GM13976 (cell line): ENCODE results near the gene ATXN1.
A peak's percentile ranks its signal among the peaks of the same experiment; 100 is the strongest.

Experiments
- DNase-seq: peaks from one replicate; pipeline ENCODE4 v3.0.0; 2012; ENCODE audit warnings: low spot score
- CTCF ChIP-seq: IDR thresholded peaks from 2 replicates; pipeline ENCODE4 v1.5.1; 2012; ENCODE audit warnings: borderline replicate concordance, mild to moderate bottlenecking; ENCODE audit not compliant: insufficient read depth; ENCODE audit errors: extremely low read depth, missing control alignments, control extremely low read depth
- in situ Hi-C: fragments of 300-500 bp; cut with MboI; formaldehyde crosslinking; loops from one replicate; pipeline ENCODE4 v1.12.0; 2022; ENCODE audit warnings: low sequenced_read_pairs, mixed read lengths, inconsistent platforms; ENCODE audit not compliant: unreplicated experiment

The ATXN1 gene

DNA sequence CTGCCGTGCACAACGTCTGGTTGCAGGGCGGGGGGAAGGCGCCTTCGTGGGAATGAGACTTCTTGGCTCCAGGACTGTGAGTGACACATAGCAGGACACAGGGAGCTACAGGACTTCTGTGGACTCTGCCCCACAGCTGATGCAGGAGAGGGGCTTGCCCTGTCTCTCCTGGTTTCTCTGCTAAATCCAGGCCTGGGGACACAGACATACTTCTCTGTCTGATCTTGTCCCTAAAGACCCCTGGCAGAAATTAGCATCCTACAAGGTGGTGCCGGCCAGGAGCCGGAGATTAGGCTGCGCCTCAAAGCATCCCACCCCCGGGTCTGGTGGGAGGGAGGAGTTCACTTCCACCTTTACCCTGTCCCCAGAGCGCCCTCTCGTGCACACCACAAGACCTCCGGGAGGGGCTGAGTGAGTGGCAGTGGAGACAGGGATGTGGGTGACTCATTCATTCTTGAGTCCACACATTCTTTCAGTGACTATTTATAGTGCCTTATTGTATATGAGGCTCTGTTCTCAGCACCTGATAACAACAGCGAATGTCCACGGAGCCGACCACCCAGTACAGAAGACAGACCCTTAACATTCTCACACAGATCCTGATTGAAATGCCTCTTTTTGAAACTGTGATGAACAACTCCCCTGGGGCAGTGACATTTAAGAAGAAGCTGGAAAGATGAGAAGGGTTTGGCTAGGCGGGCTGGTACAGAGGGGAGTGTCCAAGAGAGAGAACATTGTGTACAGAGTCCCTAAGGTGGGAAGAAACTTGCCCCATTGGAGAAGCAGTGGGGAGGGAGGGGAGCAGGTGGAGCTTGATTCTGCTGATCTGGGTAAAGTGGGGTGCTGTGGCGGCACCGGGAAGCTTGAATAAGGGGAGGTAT is 483.9 kb downstream of the ATXN1 start:
- in situ Hi-C loops = no loop called here
- peak; percentile 64 for DNase-seq
- TF ChIP-seq CTCF = no peak

- in situ Hi-C loops = no loop called here
- DNase-seq = no peak
- no peak for TF ChIP-seq CTCF
Measured at GRCh38 chr6:16274885-16275589, 486.2 kb downstream of the ATXN1 start.

DNA sequence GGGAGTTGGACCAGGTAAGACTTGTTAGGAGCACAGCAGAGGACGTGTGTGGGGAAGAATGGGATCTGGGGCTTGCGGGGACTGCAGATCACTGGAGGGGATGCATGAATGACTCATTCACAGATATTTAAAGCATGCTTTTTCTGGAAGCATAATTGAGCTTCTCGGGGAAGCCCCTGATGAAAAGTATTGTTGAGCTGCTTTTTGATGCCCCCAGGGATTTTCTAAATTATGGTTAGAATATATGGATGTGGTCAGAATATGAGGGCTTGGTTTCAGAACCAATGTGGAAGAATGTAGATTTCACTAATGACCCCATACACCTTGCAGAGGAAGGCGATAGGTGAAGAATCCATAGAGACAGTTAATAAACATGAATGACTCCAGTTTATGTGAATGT is 486.8 kb downstream of the ATXN1 start:
- in situ Hi-C loops = no loop called here
- TF ChIP-seq CTCF = no peak
- DNase-seq = no peak

DNA sequence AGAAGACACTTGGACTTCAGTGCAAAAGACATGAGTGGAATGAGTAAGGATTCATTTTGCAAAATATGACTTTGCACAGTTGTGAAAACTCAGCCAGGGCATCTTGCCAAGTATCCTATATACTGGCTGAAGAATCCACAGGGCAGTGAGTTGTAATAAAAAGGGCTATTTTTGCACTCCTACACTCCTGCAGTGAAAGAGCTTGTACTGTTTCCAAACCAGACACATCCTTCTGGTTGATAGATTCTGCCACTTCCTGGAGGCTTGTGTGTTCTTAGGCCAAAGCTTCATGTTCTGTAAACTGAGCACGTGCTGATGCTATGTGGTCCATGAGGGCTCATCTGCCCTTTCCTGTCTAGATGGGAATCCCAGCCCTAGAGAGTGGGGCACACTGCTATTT is 488.0 kb downstream of the ATXN1 start:
- in situ Hi-C loops = no loop called here
- TF ChIP-seq CTCF = no peak
- DNase-seq = no peak

DNA sequence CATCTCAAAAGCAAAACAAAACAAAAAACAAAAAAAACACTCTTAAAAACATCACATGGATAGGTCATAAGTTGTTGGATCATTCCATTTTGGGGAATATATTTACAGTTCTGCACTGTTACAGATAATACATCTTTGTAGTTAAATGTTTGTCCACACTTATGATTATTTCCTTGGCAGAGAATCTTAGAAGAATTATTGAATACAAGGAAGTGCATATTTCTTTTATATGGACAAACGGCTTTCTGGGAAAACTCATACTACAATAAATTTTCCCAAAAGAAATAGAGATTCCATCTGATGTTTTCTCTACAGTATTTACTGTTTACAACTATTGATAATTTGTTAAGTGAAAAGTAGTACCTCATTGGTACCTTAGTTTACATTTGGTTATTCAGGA is 489.1 kb downstream of the ATXN1 start:
- TF ChIP-seq CTCF = no peak
- no peak for DNase-seq
- in situ Hi-C loops = no loop called here

DNA sequence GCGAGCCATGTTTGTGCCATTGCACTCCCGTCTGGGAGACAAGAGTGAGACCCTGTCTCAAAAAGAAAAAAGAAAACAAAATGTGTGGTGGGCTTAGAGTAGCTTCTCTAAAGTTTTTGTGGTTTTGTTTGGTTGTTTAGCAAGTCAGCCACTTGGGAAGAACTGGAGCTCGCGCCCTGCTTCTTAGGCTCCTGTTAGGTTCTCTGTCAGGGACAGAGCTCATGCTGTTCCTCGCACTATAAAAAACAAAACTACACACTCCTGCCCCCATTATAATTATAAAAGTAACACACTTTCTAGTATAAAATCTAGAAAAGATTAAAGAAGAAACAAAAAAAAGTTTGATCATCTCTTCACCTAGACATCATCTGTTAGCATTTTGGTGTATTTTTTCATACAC is 489.8 kb downstream of the ATXN1 start:
- in situ Hi-C loops = no loop called here
- no peak for TF ChIP-seq CTCF

More for the DNA sequence above, 489.8 kb downstream of the ATXN1 start:
- no peak for DNase-seq
